ENCODE data around the gene WDFY3. TPM values are rescaled to one million over a fixed set of nuclear protein-coding genes. Genes with fewer than 3 reads are reported as not detected.

Gene WDFY3
- total and polyA plus RNA-seq, 12 donors = 9.5 to 284 (median 85.0) TPM

GRCh38 chr4:84792366-84793301, 173.9 kb downstream of the WDFY3 start:
- Histone ChIP-seq H3K9me3 (replicated peaks in 1 of 3) (no peaks in the 10 kb centered on the region), H3K27ac (no peak overlapping the region), H3K4me3 (no peak overlapping the region), H3K27me3 (no peaks in the 10 kb centered on the region), H3K36me3 (replicated peaks in 1 of 2) (peaks cover 0 to 14% of the 10 kb centered on the region in 2 donors), H3K4me1 (replicated peaks in 1 of 2) (no peaks in the 10 kb centered on the region)
- 80 to 91% (median 89%) methylated on average over 4 of the region's 4 CpGs for WGBS, 4 donors
- DNase-seq = no peak
- intact Hi-C loops (cut with DNase I) = no loop called here
- TF ChIP-seq CTCF (IDR thresholded peaks at IDR 0.05) (no peak), POLR2A (IDR thresholded peaks at IDR 0.05) (no peak)

GRCh38 chr4:84790769-84791565, 175.5 kb downstream of the WDFY3 start:
- intact Hi-C loops (cut with DNase I) = no loop called here
- TF ChIP-seq CTCF (IDR thresholded peaks at IDR 0.05) = no peak
- no peak for TF ChIP-seq POLR2A (IDR thresholded peaks at IDR 0.05)

DNA sequence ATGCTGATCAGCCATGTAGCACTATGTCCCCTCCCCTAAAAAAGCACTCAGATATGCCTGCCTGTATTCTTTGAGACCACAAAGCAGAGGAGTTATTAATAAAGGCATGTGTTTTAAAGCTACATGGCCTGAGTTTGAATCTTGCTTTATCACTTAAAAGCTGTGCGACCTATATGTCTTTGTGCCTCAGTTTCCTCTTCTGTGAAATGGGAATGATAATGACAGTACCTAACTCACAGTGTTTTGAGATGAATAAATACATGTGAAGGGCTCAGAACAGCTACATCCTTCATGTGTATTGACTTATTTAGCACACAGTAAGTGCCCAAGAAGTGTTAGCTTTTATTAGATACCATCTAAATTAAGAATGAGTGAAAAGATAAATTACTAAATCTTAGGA, 180.0 kb downstream of the WDFY3 start:
- Histone ChIP-seq H3K27me3 (no peaks in the 10 kb centered on the region), H3K4me3 (no peak overlapping the region), H3K36me3 (replicated peaks in 1 of 2) (peaks cover 0 to 48% of the 10 kb centered on the region in 2 donors), H3K9me3 (replicated peaks in 1 of 3) (no peaks in the 10 kb centered on the region), H3K4me1 (replicated peaks in 1 of 2) (no peaks in the 10 kb centered on the region), H3K27ac (no peak overlapping the region)
- DNase-seq = no peak
- TF ChIP-seq CTCF (IDR thresholded peaks at IDR 0.05) (no peak), POLR2A (IDR thresholded peaks at IDR 0.05) (no peak)
- intact Hi-C loops (cut with DNase I) = no loop called here
- 89 to 100% (median 95%) methylated on average over 1 of the region's 1 CpG for WGBS, 4 donors

More at GRCh38 chr4:84790769-84791565, 175.5 kb downstream of the WDFY3 start:
- 93 to 95% (median 95%) methylated on average over 5 of the region's 5 CpGs for WGBS, 4 donors
- DNase-seq = no peak
- H3K36me3 ChIP-seq (replicated peaks in 1 of 2) = peaks cover 0 to 31% of the 10 kb centered on the region in 2 donors
- H3K4me3 ChIP-seq = no peak overlapping the region
- no peaks in the 10 kb centered on the region for H3K27me3 ChIP-seq
- H3K9me3 ChIP-seq (replicated peaks in 1 of 3) = no peaks in the 10 kb centered on the region
- H3K4me1 ChIP-seq (replicated peaks in 1 of 2) = no peaks in the 10 kb centered on the region
- no peak overlapping the region for H3K27ac ChIP-seq

- no peaks in the 10 kb centered on the region for H3K4me1 ChIP-seq (replicated peaks in 1 of 2)
- no peaks in the 10 kb centered on the region for H3K9me3 ChIP-seq (replicated peaks in 1 of 3)
- peaks cover 0 to 59% of the 10 kb centered on the region in 2 donors for H3K36me3 ChIP-seq (replicated peaks in 1 of 2)
- H3K27me3 ChIP-seq = no peaks in the 10 kb centered on the region
- intact Hi-C loops (cut with DNase I) = no loop called here
- TF ChIP-seq POLR2A (IDR thresholded peaks at IDR 0.05) = no peak
- no peak for TF ChIP-seq CTCF (IDR thresholded peaks at IDR 0.05)
- WGBS, 4 donors = 96 to 99% (median 98%) methylated on average over 4 of the region's 4 CpGs
- DNase-seq = no peak
- H3K4me3 ChIP-seq = no peak overlapping the region
- no peak overlapping the region for H3K27ac ChIP-seq
Observed at GRCh38 chr4:84782517-84782916, 184.0 kb downstream of the WDFY3 start.
